NCI-H146 treated with DMSO at 0.1 percent for 48 hours (cell line): ENCODE results near the gene SNRPD3.
"Not testable (repeated sequence)": the region's sequence is repeated elsewhere in the genome, so short reads cannot be mapped to it uniquely, and the experiment has no call there.

ENCODE experiments used
- DNase-seq: peaks from one replicate; lab custom pipeline; 2025; ENCODE audit not compliant: unreplicated experiment; lab: John Stamatoyannopoulos, UW

Gene SNRPD3

DNA sequence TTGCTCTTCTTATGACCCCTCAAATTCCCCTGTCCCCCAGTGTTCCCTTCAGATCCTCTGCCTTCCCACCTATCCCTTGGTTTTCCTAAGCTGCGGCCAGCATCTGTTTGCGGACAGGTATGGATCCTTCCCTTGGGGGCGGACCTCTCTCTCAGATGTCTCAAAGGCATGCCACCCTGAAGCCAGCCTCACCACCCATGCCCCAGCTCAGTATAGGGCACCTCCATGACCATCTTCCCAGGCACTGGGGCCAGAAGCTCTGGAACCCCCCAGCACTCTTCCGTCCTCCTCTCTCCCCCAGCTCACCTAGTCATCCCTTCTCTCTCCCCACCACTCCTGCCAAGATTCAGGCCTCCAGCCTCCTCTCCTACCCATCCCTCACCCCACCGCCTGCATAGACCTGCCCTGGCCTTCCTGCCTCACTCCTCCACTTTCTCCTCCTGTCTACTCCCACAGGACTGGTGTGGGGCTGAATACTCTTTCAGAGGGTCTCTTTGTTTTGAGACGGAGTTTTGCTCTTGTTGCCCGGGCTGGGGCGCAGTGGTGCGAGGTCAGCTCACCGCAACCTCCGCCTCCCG is 34.9 kb downstream of the SNRPD3 start:
- no peak for DNase-seq

DNA sequence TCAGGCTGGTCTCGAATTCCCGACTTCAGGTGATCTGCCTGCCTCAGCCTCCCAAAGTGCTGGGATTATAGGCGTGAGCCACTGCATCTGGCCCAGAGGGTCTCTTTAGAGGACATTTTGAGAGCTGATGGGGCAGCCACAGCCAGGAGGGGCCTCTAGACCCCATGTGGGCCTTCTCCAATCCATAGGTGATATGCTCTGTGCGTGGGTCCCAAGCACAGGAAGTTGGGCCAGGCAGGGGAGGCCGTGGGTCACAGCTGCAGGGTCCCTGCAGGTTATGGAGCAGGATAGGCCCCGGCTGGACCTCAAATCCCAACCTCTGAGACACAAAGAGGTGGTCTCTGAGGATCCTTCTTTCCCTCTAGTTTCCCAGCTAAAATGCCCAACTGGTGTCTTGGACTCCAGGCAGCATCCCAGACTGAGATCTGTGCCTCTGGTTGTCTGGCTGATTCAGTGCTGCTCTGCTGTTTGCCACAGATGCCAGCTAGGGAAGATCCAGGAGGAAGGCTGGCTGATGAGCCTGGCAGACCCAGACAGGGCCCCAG is 35.6 kb downstream of the SNRPD3 start:
- no peak for DNase-seq

- no peak for DNase-seq
Observed at GRCh38 chr22:24592058-24592850, 36.5 kb downstream of the SNRPD3 start.

GRCh38 chr22:24592851-24593558 is 37.2 kb downstream of the SNRPD3 start, which contains the start of gene LRRC75B:
TSS of gene LRRC75B (minus strand) at chr22:24593073. CDS start at chr22:24593039, 34 bp downstream.
- DNase-seq: peak; percentile 29

- not testable (repeated sequence) for DNase-seq
Observed at GRCh38 chr22:24593559-24593835, 37.7 kb downstream of the SNRPD3 start.

GRCh38 chr22:24593836-24594568 is 38.2 kb downstream of the SNRPD3 start:
- no peak for DNase-seq

DNA sequence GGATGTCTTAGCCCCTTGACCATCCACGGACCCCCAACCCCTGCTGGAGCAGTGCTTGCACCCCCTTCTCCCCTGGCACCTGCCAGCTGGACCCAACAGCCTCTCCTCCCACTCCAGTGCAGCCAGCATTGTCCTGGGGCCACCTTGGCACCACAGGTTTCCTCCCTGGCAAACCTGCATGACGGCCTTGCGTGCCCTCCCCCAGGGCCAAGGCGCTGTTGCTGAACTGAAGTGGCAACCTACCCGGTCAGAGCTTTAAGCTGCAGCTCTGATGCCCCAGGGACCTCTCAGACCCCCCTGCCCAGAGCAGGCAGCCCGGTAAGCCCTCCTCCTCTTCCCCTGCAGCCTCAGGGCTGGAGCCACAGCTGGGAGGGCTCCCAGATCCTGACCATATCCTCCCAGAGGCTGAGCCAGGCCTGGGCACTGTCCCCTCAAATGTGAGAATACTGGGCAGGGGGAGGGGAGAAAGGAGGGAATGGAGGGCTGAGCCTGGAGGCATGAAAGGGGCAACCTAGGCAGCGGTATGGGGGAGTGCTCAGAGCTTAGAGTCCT is 38.8 kb downstream of the SNRPD3 start:
- no peak for DNase-seq

GRCh38 chr22:24595228-24595627 is 39.4 kb downstream of the SNRPD3 start:
- DNase-seq: no peak

DNA sequence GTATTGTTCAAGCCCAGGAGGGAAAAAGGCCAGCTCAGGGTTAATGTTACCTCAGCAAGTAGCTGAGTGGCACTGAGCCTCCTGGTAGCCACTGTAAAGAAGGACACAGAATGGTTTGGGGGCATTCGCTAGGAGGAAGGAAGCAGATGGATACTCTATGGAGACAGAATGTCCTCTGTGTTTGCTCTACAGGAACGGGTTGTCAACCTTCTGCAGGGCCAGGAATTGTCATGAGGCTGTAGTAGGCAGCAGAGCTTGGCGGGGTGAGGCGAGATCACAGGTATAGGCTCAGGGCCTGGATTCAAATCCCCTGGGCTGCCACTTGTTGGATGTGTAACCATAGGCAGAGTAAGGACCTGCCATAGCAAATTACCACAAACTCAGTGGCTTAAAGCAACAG is 40.1 kb downstream of the SNRPD3 start:
- no peak for DNase-seq

DNA sequence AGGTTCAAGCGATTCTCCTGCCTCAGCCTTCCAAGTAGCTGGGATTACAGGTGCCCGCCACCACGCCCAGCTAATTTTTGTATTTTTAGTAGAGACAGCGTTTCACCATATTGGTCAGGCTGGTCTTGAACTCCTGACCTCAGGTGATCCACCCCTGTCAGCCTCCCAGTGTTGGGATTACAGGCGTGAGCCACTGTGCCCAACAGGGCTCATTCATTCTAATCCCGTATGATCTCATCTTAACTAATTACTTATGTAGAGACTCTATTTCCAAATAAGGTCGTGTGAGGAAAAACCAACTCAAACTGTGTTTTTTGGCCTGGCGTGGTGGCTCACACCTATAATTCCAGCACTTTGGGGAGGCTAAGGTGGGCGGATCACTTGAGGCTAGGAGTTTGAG is 41.3 kb downstream of the SNRPD3 start:
- not testable (repeated sequence) for DNase-seq

DNA sequence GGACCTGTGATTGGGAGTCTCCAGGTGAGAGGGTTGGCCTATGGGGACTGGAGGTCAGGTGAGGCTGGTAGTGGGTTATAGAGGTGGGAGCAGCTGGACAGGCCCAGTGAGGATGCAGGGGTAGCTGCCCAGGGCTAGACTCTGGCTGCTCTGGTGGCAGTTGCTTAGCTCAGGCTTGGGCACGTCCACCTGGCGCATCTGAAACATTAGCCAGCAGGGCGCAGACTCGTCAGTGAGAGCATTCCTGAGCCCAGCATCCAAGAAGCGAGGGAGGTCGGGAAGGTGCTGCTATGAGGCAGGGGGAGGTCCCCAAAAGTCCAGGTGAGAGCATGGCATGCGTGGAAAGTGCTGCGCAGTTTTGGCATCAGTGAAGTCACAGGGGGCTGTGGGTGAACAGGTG is 43.7 kb downstream of the SNRPD3 start:
- no peak for DNase-seq

DNA sequence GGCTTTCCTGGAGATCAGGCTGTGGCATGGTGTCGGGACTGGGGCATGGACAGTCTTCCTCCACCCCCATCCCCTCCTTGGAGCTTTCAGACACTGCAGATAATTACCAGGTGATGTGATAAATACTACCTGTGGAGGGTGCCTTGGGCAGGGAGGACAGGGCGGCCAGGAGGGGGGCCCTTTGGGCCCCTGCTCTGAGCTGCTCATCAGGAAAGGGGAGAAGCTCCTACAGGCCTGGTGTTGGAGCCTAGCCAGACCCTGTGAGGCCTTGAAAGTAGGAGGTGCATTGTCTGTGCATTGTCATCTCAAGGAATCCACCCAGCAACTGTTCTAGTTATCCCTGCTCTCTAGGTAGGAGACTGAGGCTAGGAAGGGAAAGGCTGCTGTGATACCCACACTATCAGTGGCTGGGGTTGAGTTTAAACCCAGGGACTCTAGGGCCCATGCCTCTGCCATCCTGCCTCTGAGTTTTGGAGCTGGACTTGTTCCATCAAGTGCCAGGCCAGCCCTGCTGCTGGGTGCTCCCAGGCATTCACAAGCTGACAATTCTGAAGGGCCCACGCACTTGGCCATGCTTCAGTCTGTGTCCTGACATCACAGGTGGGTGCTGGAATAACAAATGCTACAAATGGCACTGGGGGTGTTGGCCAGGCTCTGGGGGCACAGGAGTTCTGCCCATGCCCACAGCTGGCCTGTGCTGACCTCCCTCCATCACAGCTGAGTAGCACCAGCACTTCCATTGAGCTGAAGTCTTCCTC is 44.3 kb downstream of the SNRPD3 start:
- not testable (repeated sequence) for DNase-seq

GRCh38 chr22:24601217-24602104 is 45.7 kb downstream of the SNRPD3 start:
- no peak for DNase-seq

DNA sequence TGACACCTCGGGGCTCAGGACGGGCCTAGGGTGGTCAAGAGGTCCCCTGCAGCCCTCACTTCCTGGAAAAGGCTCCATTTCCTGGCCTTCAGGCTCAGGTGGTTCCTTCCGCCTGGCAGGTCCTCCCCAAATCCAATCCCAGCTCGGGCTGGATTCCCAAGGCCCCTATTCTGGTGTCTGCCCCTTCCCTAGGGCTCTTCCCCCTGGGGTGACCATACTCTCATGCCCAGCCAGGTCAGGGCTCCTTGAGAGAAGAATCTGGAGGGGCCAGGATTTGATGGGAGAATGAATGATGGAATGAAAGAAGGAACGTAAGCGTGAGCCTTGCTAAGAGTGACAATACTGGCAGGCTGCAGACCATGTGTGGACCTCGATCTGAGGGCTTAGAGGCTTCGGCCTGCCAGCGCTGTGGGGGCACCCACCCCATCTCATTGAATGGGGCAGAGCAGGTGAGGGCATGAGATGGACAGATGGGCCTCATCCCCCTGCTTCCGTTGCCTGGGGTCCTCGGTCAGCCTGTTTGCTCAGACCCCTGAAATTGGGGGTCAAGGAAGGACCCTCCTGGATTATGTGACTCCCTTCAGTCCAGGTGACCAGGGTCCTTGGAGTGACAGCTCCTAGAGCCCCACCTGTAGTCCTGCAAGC is 46.4 kb downstream of the SNRPD3 start:
- not testable (repeated sequence) for DNase-seq

- DNase-seq: not testable (repeated sequence)
Observed at GRCh38 chr22:24602847-24603769, 47.3 kb downstream of the SNRPD3 start, which contains the start of gene GGT1. TSS of gene GGT1 (plus strand) at chr22:24603193. CDS start at chr22:24611082, 7,889 bp downstream.

DNA sequence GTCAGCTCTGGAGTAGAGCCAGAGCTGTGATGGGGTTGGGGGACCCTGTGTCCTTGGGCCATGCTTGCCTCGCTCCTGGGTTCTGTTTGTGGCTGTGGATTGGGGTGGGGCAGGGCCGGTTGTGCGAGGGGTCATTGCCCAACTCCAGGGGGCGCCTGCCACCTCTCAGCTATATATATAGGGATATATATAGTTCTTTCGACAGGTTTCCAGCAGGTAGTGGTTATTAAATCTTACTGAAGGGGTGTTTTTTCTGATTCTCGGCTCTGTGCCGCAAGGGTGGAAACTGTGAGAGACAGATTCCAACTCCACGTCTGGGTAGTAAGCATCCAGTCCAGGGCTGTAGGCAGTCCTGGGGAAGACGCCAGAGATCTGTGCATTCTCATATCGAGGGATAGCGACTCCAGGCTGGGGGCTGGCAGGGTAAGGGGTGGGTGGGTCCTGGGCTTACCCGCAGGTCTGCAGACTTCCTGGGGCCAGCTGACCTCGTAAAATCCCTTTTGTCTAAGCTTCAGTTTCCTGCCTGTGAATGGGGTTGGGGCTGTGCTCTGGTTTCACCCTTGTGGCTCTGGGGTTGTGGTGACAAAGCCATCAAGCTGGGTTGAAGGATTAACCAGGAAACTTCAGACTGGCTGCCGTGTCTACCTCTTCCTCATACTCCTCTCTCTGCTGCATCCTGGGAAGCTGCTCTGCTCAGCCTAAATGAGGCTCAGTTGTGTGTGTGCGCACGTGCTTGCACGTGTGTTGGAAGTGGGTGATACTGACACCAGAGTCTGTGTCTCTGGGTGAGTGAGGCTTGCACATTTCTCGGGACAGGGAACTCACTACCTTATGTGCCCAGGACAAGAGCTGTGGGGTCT is 48.2 kb downstream of the SNRPD3 start:
- DNase-seq: not testable (repeated sequence)

- not testable (repeated sequence) for DNase-seq
Observed at GRCh38 chr22:24606340-24606739, 50.5 kb downstream of the SNRPD3 start.
